Epithelial cell of esophagus (primary cell): Measurements from ENCODE around the gene C4A.
"Not testable (repeated sequence)": the region's sequence is repeated elsewhere in the genome, so short reads cannot be mapped to it uniquely, and the experiment has no call there.

Experiments used
- DNase-seq: peaks from one replicate; pipeline ENCODE4 v3.0.0; 2010; ENCODE audit warnings: low read depth
- H3K4me3 ChIP-seq: 2 replicates; pipeline ENCODE4 v1.5.1; 2011; ENCODE audit warnings: mild to moderate bottlenecking, low read length, control low read depth
- CTCF ChIP-seq: IDR thresholded peaks from 2 replicates; pipeline ENCODE4 v1.5.1; 2011; ENCODE audit warnings: low read depth, mild to moderate bottlenecking, low read length, control low read depth, inconsistent platforms; ENCODE audit not compliant: insufficient read depth; ENCODE audit errors: missing control alignments

C4A gene

DNA sequence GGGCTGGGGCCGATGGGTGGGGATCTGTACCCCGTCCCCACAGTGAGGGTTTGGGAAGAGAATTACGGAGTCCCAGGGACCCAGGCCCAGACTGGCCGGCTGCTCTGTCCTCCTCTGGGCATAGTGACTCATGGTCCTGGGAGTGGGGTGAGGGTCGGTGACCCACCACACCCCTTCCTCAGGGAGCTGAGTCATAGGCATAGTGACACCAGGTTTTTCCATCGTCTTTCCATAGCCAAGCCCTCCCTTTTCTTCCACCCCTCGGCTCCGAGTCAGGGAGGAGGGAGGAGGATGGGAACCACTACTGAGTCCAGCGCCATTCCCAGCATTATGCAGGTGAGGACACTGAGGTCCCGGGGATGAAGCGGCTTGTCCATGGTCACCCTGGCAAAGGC, 65.2 kb downstream of the C4A start:
- DNase-seq = no peak
- H3K4me3 ChIP-seq = no peak overlapping the region
- no peak for TF ChIP-seq CTCF

DNA sequence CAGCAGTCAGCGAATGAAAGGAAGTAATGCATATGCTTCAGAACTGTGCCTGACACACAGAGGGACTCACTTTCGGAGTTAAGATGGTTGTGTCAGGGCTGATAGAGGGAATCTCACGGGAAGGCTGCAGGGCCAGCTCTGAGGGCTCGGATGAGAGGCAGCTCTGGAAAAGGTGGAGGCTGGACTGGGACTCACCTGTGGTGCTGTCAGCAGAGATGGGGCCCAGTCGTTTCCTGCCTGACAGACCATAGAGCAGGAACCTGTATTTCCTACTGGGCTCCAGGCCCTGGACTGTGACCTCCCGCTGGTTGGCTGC, 65.6 kb downstream of the C4A start:
- no peak overlapping the region for H3K4me3 ChIP-seq
- TF ChIP-seq CTCF = no peak
- DNase-seq = no peak

DNA sequence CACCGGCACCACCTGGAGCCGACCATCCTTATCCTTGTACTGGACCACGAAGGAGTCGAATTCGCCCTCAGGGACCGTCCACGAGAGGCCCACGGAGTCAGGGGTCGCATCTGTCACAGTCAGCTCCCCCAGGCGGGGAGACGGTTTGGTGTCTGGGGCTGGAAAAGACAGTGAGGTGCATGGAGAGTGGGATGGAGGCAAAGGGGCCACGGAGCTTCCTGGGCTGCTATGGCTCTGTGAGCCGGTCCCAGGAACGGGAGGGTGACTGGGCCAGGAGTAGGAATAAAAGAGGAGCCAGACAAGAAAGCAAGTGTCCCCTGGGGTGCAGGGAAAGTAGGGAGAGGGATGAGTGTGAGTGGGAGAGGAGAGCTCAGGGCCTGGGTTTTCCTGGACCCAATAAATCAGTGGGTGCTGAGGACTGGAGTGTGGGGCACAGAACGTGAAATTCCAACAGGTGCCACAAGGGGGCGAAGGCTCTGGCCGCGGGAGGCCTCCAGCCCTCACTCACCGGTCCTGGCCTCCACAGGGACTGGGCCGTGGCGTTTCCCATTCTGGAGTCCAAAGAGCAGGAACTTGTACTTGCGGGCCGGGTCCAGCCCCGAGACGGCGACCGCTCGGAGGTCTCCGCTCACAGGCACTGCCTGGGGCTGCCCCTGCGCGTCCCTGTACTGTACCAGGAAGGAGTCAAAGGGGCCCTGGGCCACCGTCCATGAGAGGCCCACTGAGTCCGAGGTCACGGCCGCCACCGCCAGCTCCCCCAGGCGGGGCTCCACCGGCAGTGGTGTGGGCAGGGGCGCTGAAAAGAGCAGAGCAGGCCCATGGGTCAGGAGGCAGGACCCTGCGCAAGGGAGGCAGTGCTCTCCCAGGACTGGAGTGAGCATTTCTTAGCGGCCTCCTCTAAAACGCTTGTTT, 66.3 kb downstream of the C4A start:
- H3K4me3 ChIP-seq = no peak overlapping the region
- DNase-seq = peak; percentile 55
- peak; percentile 83 for TF ChIP-seq CTCF

GRCh38 chr6:32049149-32049548, 67.3 kb downstream of the C4A start:
- H3K4me3 ChIP-seq, DNase-seq: not testable (repeated sequence)

GRCh38 chr6:32049736-32050135, 67.9 kb downstream of the C4A start:
- DNase-seq, H3K4me3 ChIP-seq: not testable (repeated sequence)

DNA sequence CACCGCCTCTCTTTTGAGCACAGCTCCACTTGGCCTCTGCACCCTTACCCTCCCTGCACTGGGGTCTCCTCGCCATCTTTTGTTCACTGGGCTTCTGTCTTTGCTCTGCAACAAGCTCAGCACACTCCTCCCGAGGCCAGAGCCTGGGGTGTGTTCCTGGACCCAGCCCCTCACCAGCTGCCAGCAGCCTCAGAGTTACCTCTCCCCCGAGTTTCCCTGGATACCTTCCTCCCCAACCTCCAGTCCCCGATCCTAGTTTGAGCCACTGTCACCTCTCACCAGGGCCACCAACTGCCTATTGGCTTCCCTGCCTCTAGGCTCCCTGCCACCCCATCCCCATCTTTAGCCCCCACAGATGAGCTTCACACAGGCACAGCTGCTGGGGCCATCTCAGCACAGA, 68.7 kb downstream of the C4A start:
- no peak overlapping the region for H3K4me3 ChIP-seq
- no peak for DNase-seq
- no peak for TF ChIP-seq CTCF
